Mucosa of descending colon (tissue), 3 donors: ENCODE results near the gene CAPN10. TPM values are rescaled to one million over a fixed set of nuclear protein-coding genes. Genes with fewer than 3 reads are reported as not detected.

ENCODE experiments used
- ATAC-seq: fragments of 200-7000 bp; cut with Tn5 transposase; one replicate; pipeline ENCODE4 v1.9.1; 2020; ENCODE audit warnings: mild to moderate bottlenecking, moderate library complexity
- DNase-seq, 3 donors: peaks; one replicate each; pipeline ENCODE4 v3.0.0-alpha.2; 2020
- H3K36me3 ChIP-seq: fragments of 200-600 bp; one replicate; pipeline ENCODE4 v1.8.0; 2021; ENCODE audit warnings: low read depth, mild to moderate bottlenecking
- H3K4me1 ChIP-seq: fragments of 200-600 bp; one replicate; pipeline ENCODE4 v1.8.0; 2021; ENCODE audit warnings: low read depth, mild to moderate bottlenecking
- H3K4me3 ChIP-seq: fragments of 200-600 bp; one replicate; pipeline ENCODE4 v1.8.0; 2021; ENCODE audit warnings: mild to moderate bottlenecking
- H3K9me3 ChIP-seq: fragments of 200-600 bp; one replicate; pipeline ENCODE4 v1.8.0; 2021; ENCODE audit warnings: mild to moderate bottlenecking
- intact Hi-C, 2 donors: fragments of 100-400 bp; cut with DNase I in 1 of 2; cut with micrococcal nuclease in 1 of 2; formaldehyde crosslinking; loops; one replicate each; pipeline versions ENCODE4 v1.11.0 to v1.11.1; 2022; cut with DNase I, micrococcal nuclease
- total RNA-seq, 3 donors: library from RNA; stranded (reverse); fragmentation: NEBNext Ultra II Directional in 2 of 3; extraction: Animal tissue kit (Norgen Biotek cat#: 25700) in 2 of 3; gene quantifications; one replicate each; pipeline versions ENCODE4 v1.2.1 to v1.2.4, GENCODE V29; 2021 to 2023
- TF ChIP-seq, protein P1 (sequence below): fragments of 200-600 bp; IDR thresholded peaks from one replicate; pipeline ENCODE4 v1.8.0; 2022; ENCODE audit warnings: antibody characterized with exemption, mild to moderate bottlenecking
- donor health status: DM: no; HTN: no; CAD: no; lungs with moderate emphysema.
- donor health status: DM: no; HTN: no; CAD: no.
- donor health status: DM: no; HTN: yes; CAD: no.

CAPN10 gene
- total RNA-seq, 3 donors from 2014 or later, result 34.0 to 55.5 (median 40.4) TPM

GRCh38 chr2:240645801-240646175, 59.3 kb downstream of the CAPN10 start:
- Histone ChIP-seq H3K36me3 (no peaks in the 10 kb centered on the region), H3K4me1 (no peaks in the 10 kb centered on the region), H3K4me3 (no peak overlapping the region), H3K9me3 (no peaks in the 10 kb centered on the region)
- ATAC-seq (no peak), DNase-seq (peak in 1 of 3 donors; percentile 11)
- TF ChIP-seq, protein P1, sequence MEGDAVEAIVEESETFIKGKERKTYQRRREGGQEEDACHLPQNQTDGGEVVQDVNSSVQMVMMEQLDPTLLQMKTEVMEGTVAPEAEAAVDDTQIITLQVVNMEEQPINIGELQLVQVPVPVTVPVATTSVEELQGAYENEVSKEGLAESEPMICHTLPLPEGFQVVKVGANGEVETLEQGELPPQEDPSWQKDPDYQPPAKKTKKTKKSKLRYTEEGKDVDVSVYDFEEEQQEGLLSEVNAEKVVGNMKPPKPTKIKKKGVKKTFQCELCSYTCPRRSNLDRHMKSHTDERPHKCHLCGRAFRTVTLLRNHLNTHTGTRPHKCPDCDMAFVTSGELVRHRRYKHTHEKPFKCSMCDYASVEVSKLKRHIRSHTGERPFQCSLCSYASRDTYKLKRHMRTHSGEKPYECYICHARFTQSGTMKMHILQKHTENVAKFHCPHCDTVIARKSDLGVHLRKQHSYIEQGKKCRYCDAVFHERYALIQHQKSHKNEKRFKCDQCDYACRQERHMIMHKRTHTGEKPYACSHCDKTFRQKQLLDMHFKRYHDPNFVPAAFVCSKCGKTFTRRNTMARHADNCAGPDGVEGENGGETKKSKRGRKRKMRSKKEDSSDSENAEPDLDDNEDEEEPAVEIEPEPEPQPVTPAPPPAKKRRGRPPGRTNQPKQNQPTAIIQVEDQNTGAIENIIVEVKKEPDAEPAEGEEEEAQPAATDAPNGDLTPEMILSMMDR, result no peak
- intact Hi-C loops, result no loop called here

DNA sequence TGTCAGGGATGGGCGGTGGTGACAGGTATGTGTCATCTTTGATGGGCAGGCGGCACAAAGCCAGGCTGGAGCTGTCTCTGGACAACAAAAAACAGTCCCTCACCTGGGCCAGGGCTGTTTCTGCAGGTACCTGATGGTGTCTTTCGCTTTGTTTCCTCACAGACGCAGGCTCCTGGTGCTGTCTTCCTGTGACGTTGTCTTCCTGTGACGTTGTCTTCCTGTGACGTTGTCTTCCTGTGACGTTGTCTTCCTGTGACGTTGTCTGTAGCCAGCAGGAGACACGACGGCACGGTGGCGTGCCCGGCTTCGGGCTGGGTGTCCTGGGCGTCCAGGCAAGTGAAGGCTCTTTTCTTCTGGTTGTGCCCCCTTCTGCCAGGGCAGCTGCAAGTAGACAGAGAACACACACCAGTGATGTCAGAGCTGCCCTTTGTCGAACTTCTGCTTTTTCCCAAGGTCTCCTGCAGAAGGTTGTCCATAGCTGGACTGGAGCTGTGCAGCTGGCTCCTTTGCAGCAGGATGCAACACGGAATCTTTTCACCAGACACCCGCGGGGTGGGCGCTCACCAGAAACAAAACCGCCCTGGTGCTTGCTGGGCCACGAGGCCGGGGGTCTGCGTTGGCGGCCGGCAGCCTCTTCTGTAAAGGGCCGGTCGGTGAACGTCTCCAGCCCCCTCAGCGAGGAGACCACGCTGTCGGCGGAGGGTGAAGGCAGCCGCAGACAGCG, 59.8 kb downstream of the CAPN10 start:
- Histone ChIP-seq H3K4me3 (no peak overlapping the region), H3K9me3 (no peaks in the 10 kb centered on the region), H3K4me1 (no peaks in the 10 kb centered on the region), H3K36me3 (no peaks in the 10 kb centered on the region)
- intact Hi-C loops, result no loop called here
- TF ChIP-seq, protein P1, result no peak
- DNase-seq (peak in 1 of 3 donors; percentile 14), ATAC-seq (no peak)

GRCh38 chr2:240646900-240647502, 60.5 kb downstream of the CAPN10 start:
- DNase-seq, result peak in 1 of 3 donors; percentile 39
- intact Hi-C loops, result no loop called here
- TF ChIP-seq, protein P1, result no peak
- H3K9me3 ChIP-seq, result peaks cover 4% of the 10 kb centered on the region
- H3K36me3 ChIP-seq, result no peaks in the 10 kb centered on the region
- H3K4me3 ChIP-seq, result no peak overlapping the region
- no peaks in the 10 kb centered on the region for H3K4me1 ChIP-seq
- no peak for ATAC-seq

GRCh38 chr2:240647503-240648154, 61.1 kb downstream of the CAPN10 start:
- DNase-seq, result no peak
- Histone ChIP-seq H3K36me3 (no peaks in the 10 kb centered on the region), H3K9me3 (peaks cover 4% of the 10 kb centered on the region), H3K4me3 (no peak overlapping the region), H3K4me1 (no peaks in the 10 kb centered on the region)
- intact Hi-C loops, result no loop called here
- TF ChIP-seq, protein P1, result no peak
- no peak for ATAC-seq

GRCh38 chr2:240648155-240648649, 61.7 kb downstream of the CAPN10 start:
- H3K4me3 ChIP-seq, result no peak overlapping the region
- DNase-seq (no peak), ATAC-seq (no peak)
- TF ChIP-seq, protein P1, result no peak
- H3K9me3 ChIP-seq, result peaks cover 4% of the 10 kb centered on the region
- intact Hi-C loops, result no loop called here
- H3K36me3 ChIP-seq, result no peaks in the 10 kb centered on the region
- H3K4me1 ChIP-seq, result no peaks in the 10 kb centered on the region

Other genes starting within 250 kb of the CAPN10 start
- gene GPC1, start 151.1 kb upstream of the CAPN10 start, total RNA-seq, result 10 to 100 TPM; 12.4 to 29.2 (median 15.4) TPM
- 10 to 100 TPM; 23.0 to 32.7 (median 23.5) TPM for gene ANKMY1, start 28.7 kb upstream of the CAPN10 start, total RNA-seq
- gene DUSP28, start 26.4 kb upstream of the CAPN10 start, total RNA-seq, result 1 to 10 TPM; 3.5 to 5.3 (median 4.3) TPM
- 100 to 1,000 TPM in 1 of 3 donors, 10 to 100 TPM in 2; 76.4 to 119 (median 76.9) TPM for gene RNPEPL1, start 18.2 kb upstream of the CAPN10 start, total RNA-seq
- gene GPR35, start 38.7 kb downstream of the CAPN10 start, total RNA-seq, result 100 to 1,000 TPM in 1 of 3 donors, 10 to 100 TPM in 2; 47.1 to 132 (median 76.8) TPM
- gene AQP12B, start 96.2 kb downstream of the CAPN10 start, total RNA-seq, result 1 to 10 TPM in 2 of 3 donors, under 1 TPM in 1; 0.16 to 10.0 (median 3.9) TPM
- gene AQP12A, start 105.1 kb downstream of the CAPN10 start, total RNA-seq, result 10 to 100 TPM in 1 of 3 donors, 1 to 10 TPM in 1, not detected in 1; 9.7 to 18.9 TPM
- gene KIF1A, start 233.5 kb downstream of the CAPN10 start, total RNA-seq, result 10 to 100 TPM in 1 of 3 donors, 1 to 10 TPM in 2; 1.5 to 17.2 (median 1.9) TPM